ENCODE measurements around the gene IDS.
"Not testable (repeated sequence)": the region's sequence is repeated elsewhere in the genome, so short reads cannot be mapped to it uniquely, and the experiment has no call there.

DNA sequence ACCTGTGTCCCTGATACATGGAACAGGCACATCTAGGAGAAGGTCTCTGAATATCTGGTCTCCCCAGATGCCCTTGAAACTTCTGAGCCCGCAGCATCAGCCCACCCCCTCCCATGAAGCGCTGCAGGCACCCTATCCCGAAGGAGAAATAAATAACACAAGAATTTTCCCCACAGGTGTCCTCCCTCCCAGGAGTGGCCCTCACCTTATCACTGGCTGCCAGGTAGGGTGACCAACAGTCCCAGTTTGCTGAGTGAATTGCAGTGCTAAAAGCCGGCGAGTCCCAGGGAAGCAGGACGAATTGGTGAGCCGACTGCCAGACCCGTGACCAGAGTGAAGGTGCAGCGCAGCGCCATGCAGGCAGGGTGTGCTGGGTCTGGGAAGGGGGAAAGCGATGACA lies 28.9 kb upstream of the IDS start:
- not testable (repeated sequence) for TF ChIP-seq EZH2 (IDR thresholded peaks at IDR 0.05; ENCODE audit: insufficient read depth, poor library complexity, severe bottlenecking); EZH2phosphoT487 (IDR thresholded peaks at IDR 0.05; ENCODE audit: insufficient read depth, low read depth)
